ENCODE measurements around the gene SLC41A3.

- TF ChIP-seq CTCF (IDR thresholded peaks at IDR 0.05; ENCODE audit: low read depth, low read length, poor library complexity, severe bottlenecking) (no peak), EZH2phosphoT487 (IDR thresholded peaks at IDR 0.05; ENCODE audit: borderline replicate concordance, low read length) (no peak)
Observed at GRCh38 chr3:126098391-126098858, 14.5 kb upstream of the SLC41A3 start.

Measured in DOHH2 (cell line).